Dendritic cell treated with granulocyte-macrophage colony-stimulating factor and Interleukin-4, amounts not matched to agents 40 ng/mL and 50 ng/mL, for 4 days (primary cell): ENCODE results near the gene IMMT.

Source experiments
- H3K27ac Mint-ChIP-seq: one replicate; pipeline ENCODE4 v1.8.0; 2022; ENCODE audit warnings: mild to moderate bottlenecking, mixed read lengths
- H3K27me3 Mint-ChIP-seq: one replicate; pipeline ENCODE4 v1.8.0; 2022; ENCODE audit warnings: mild to moderate bottlenecking, mixed read lengths
- H3K36me3 Mint-ChIP-seq: one replicate; pipeline ENCODE4 v1.8.0; 2022; ENCODE audit warnings: low read depth, mixed read lengths
- H3K4me1 Mint-ChIP-seq: one replicate; pipeline ENCODE4 v1.8.0; 2022; ENCODE audit warnings: low read depth, mixed read lengths
- H3K4me3 Mint-ChIP-seq: one replicate; pipeline ENCODE4 v1.8.0; 2022; ENCODE audit warnings: mild to moderate bottlenecking, moderate library complexity, mixed read lengths
- H3K9me3 Mint-ChIP-seq: one replicate; pipeline ENCODE4 v1.8.0; 2022; ENCODE audit warnings: mixed read lengths
- intact Hi-C: fragments of 100-400 bp; cut with micrococcal nuclease; formaldehyde crosslinking; loops from one replicate; pipeline ENCODE4 v1.15.0; 2022

The IMMT gene

GRCh38 chr2:86160156-86160952 lies 34.9 kb downstream of the IMMT start:
- intact Hi-C loops: no loop called here
- H3K4me1 Mint-ChIP-seq: no peaks in the 10 kb centered on the region
- H3K27me3 Mint-ChIP-seq: no peaks in the 10 kb centered on the region
- H3K9me3 Mint-ChIP-seq: no peaks in the 10 kb centered on the region
- no peak overlapping the region for H3K4me3 Mint-ChIP-seq
- peaks cover 100% of the 10 kb centered on the region for H3K36me3 Mint-ChIP-seq
- no peak overlapping the region for H3K27ac Mint-ChIP-seq

GRCh38 chr2:86158286-86158685 lies 37.0 kb downstream of the IMMT start:
- no peaks in the 10 kb centered on the region for H3K4me1 Mint-ChIP-seq
- intact Hi-C loops: no loop called here
- no peaks in the 10 kb centered on the region for H3K27me3 Mint-ChIP-seq
- H3K4me3 Mint-ChIP-seq: no peak overlapping the region
- no peaks in the 10 kb centered on the region for H3K9me3 Mint-ChIP-seq
- H3K27ac Mint-ChIP-seq: no peak overlapping the region
- H3K36me3 Mint-ChIP-seq: peaks cover 100% of the 10 kb centered on the region

- H3K36me3 Mint-ChIP-seq: peaks cover 100% of the 10 kb centered on the region
- no peak overlapping the region for H3K4me3 Mint-ChIP-seq
- no peaks in the 10 kb centered on the region for H3K27me3 Mint-ChIP-seq
- H3K9me3 Mint-ChIP-seq: no peaks in the 10 kb centered on the region
- intact Hi-C loops: no loop called here
- no peaks in the 10 kb centered on the region for H3K4me1 Mint-ChIP-seq
- no peak overlapping the region for H3K27ac Mint-ChIP-seq
Measured at GRCh38 chr2:86157009-86157556, 38.2 kb downstream of the IMMT start.

- H3K4me1 Mint-ChIP-seq: no peaks in the 10 kb centered on the region
- intact Hi-C loops: no loop called here
- no peaks in the 10 kb centered on the region for H3K9me3 Mint-ChIP-seq
- peaks cover 99% of the 10 kb centered on the region for H3K36me3 Mint-ChIP-seq
- no peaks in the 10 kb centered on the region for H3K27me3 Mint-ChIP-seq
- no peak overlapping the region for H3K27ac Mint-ChIP-seq
- H3K4me3 Mint-ChIP-seq: no peak overlapping the region
Measured at GRCh38 chr2:86150502-86150901, 44.8 kb downstream of the IMMT start.

- no peak overlapping the region for H3K27ac Mint-ChIP-seq
- H3K4me3 Mint-ChIP-seq: no peak overlapping the region
- peaks cover 19% of the 10 kb centered on the region for H3K4me1 Mint-ChIP-seq
- no peaks in the 10 kb centered on the region for H3K27me3 Mint-ChIP-seq
- peaks cover 99% of the 10 kb centered on the region for H3K36me3 Mint-ChIP-seq
- no peaks in the 10 kb centered on the region for H3K9me3 Mint-ChIP-seq
- intact Hi-C loops: no loop called here
Measured at GRCh38 chr2:86147793-86148192, 47.5 kb downstream of the IMMT start.

GRCh38 chr2:86143926-86144685 lies 51.2 kb downstream of the IMMT start:
- peaks cover 93% of the 10 kb centered on the region for H3K36me3 Mint-ChIP-seq
- intact Hi-C loops: no loop called here
- H3K27ac Mint-ChIP-seq: peak overlapping the region; percentile 74

GRCh38 chr2:86143307-86143706 lies 52.0 kb downstream of the IMMT start:
- Mint-ChIP-seq H3K27me3 (no peaks in the 10 kb centered on the region), H3K36me3 (peaks cover 93% of the 10 kb centered on the region), H3K4me1 (peaks cover 26% of the 10 kb centered on the region), H3K27ac (peak overlapping the region; percentile 74), H3K4me3 (no peak overlapping the region), H3K9me3 (no peaks in the 10 kb centered on the region)
- intact Hi-C loops: no loop called here

More at GRCh38 chr2:86143926-86144685, 51.2 kb downstream of the IMMT start:
- Mint-ChIP-seq H3K4me3 (no peak overlapping the region), H3K4me1 (peaks cover 26% of the 10 kb centered on the region), H3K27me3 (no peaks in the 10 kb centered on the region), H3K9me3 (no peaks in the 10 kb centered on the region)

GRCh38 chr2:86142436-86143257 lies 52.6 kb downstream of the IMMT start:
- Mint-ChIP-seq H3K9me3 (no peaks in the 10 kb centered on the region), H3K4me3 (no peak overlapping the region)

GRCh38 chr2:86140969-86141392 lies 54.3 kb downstream of the IMMT start:
- H3K9me3 Mint-ChIP-seq: no peaks in the 10 kb centered on the region
- H3K27me3 Mint-ChIP-seq: no peaks in the 10 kb centered on the region
- peaks cover 26% of the 10 kb centered on the region for H3K4me1 Mint-ChIP-seq
- no peak overlapping the region for H3K4me3 Mint-ChIP-seq
- peak overlapping the region; percentile 13 for H3K27ac Mint-ChIP-seq
- H3K36me3 Mint-ChIP-seq: peaks cover 95% of the 10 kb centered on the region
- intact Hi-C loops: no loop called here

More at GRCh38 chr2:86142436-86143257, 52.6 kb downstream of the IMMT start:
- Mint-ChIP-seq H3K27me3 (no peaks in the 10 kb centered on the region), H3K36me3 (peaks cover 93% of the 10 kb centered on the region), H3K27ac (peak overlapping the region; percentile 74), H3K4me1 (peaks cover 26% of the 10 kb centered on the region)
- intact Hi-C loops: no loop called here

GRCh38 chr2:86139981-86140380 lies 55.3 kb downstream of the IMMT start:
- Mint-ChIP-seq H3K27me3 (no peaks in the 10 kb centered on the region), H3K27ac (no peak overlapping the region), H3K4me1 (peaks cover 26% of the 10 kb centered on the region), H3K9me3 (no peaks in the 10 kb centered on the region), H3K36me3 (peaks cover 95% of the 10 kb centered on the region), H3K4me3 (no peak overlapping the region)
- intact Hi-C loops: loop anchor here (10.0 kb wide), 1 partner anchor 325 kb away; no protein-coding TSS in a partner anchor

- Mint-ChIP-seq H3K36me3 (peaks cover 95% of the 10 kb centered on the region), H3K9me3 (no peaks in the 10 kb centered on the region), H3K4me3 (no peak overlapping the region), H3K27ac (no peak overlapping the region), H3K27me3 (no peaks in the 10 kb centered on the region), H3K4me1 (peaks cover 18% of the 10 kb centered on the region)
- intact Hi-C loops: loop anchor here (10.0 kb wide), 1 partner anchor 326 kb away; no protein-coding TSS in a partner anchor
Measured at GRCh38 chr2:86138736-86139625, 56.3 kb downstream of the IMMT start.

- Mint-ChIP-seq H3K36me3 (peaks cover 99% of the 10 kb centered on the region), H3K4me3 (no peak overlapping the region), H3K9me3 (no peaks in the 10 kb centered on the region), H3K27me3 (no peaks in the 10 kb centered on the region), H3K4me1 (peaks cover 4% of the 10 kb centered on the region), H3K27ac (no peak overlapping the region)
- intact Hi-C loops: loop anchor here (10.0 kb wide), 1 partner anchor 329 kb away; no protein-coding TSS in a partner anchor
Measured at GRCh38 chr2:86136141-86136540, 59.1 kb downstream of the IMMT start.
